HCT116 (cell line): ENCODE results near the gene OARD1. TPM values are rescaled to one million over a fixed set of nuclear protein-coding genes. Genes with fewer than 3 reads are reported as not detected.

Experiments
- ATAC-seq: fragments of 200-7000 bp; cut with Tn5 transposase; 2 replicates; pipeline ENCODE4 v1.9.1; 2020; ENCODE audit warnings: mild to moderate bottlenecking, moderate library complexity
- BruUV-seq: library from RNA; stranded (reverse); fragments of 400-500 nt; replicated peaks from 2 replicates; lab custom pipeline; 2021; lab: Mats Ljungman, UMichigan
- CTCF ChIA-PET: fragments of 300-600 bp; sonication (Branson Sonifier 250); formaldehyde crosslinking; loops from one replicate; lab custom pipeline; 2021; ENCODE audit warnings: antibody characterized with exemption; lab: Charles Lee
- POLR2A ChIA-PET: fragments of 300-600, 350-600 bp; sonication (Branson Sonifier 250); formaldehyde crosslinking; loops from one replicate; lab custom pipeline; 2021; ENCODE audit warnings: antibody characterized with exemption; lab: Charles Lee
- RAD21 ChIA-PET, 2 experiments: fragments of 300-600 bp; sonication (Branson Sonifier 250); formaldehyde crosslinking; loops; one replicate each; lab custom pipeline; 2023; ENCODE audit warnings: low total read pairs in 2 of 2; ENCODE audit not compliant: uncharacterized antibody in 2 of 2, unreplicated experiment in 2 of 2, low non-redundant PET in 1 of 2; lab: Charles Lee
- DNase-seq: peaks from one replicate; pipeline ENCODE4 v3.0.0-alpha.2; 2010; ENCODE audit warnings: low read depth, low spot score
- H2AFZ ChIP-seq: fragments of 200-600 bp; shearing (Covaris generic), sonication (generic); 2 replicates; pipeline ENCODE4 v1.6.1; 2017; ENCODE audit warnings: low read depth, mixed run types, mixed read lengths, antibody characterized with exemption, low read length; ENCODE audit not compliant: poor library complexity, severe bottlenecking
- H3K27ac ChIP-seq: 2 replicates; pipeline ENCODE4 v1.5.1; 2012; ENCODE audit warnings: low read depth, low read length
- H3K27me3 ChIP-seq: fragments of 200-600 bp; sonication (generic); 2 replicates; pipeline ENCODE4 v1.6.1; 2016; ENCODE audit warnings: mixed run types, low read length, mixed read lengths; ENCODE audit not compliant: insufficient read depth
- H3K36me3 ChIP-seq, 2 experiments: fragments of 200-500 bp in 1 of 2; fragments of 200-600 bp in 1 of 2; sonication (Bioruptor generic) in 1 of 2; sonication (generic) in 1 of 2; 2 replicates each; pipeline versions ENCODE4 v1.5.1 to v1.6.1; 2014 to 2016; ENCODE audit warnings: low read length in 2 of 2, inconsistent platforms in 1 of 2, mixed read lengths in 1 of 2, mixed run types in 1 of 2; ENCODE audit not compliant: insufficient read depth in 2 of 2, control insufficient read depth in 1 of 2
- H3K4me1 ChIP-seq, 2 experiments: fragments of 200-600 bp in 1 of 2; sonication (generic) in 1 of 2; 2 replicates each; pipeline versions ENCODE4 v1.5.1 to v1.6.1; 2012 to 2017; ENCODE audit warnings: low read length in 2 of 2, inconsistent platforms in 1 of 2, mild to moderate bottlenecking in 1 of 2, mixed read lengths in 1 of 2, mixed run types in 1 of 2, moderate library complexity in 1 of 2; ENCODE audit not compliant: insufficient read depth in 2 of 2, control insufficient read depth in 1 of 2
- H3K4me2 ChIP-seq: fragments of 200-600 bp; sonication (generic); 2 replicates; pipeline ENCODE4 v1.6.1; 2017; ENCODE audit warnings: mixed run types, low read length, mixed read lengths
- H3K4me3 ChIP-seq, 2 experiments: fragments of 200-600 bp in 1 of 2; sonication (generic) in 1 of 2; replicated peaks in 1 of 2; 2 replicates each; pipeline ENCODE4 v1.5.1; 2011 to 2016; ENCODE audit warnings: low read length in 2 of 2, control low read depth in 1 of 2, low read depth in 1 of 2, mild to moderate bottlenecking in 1 of 2, mixed read lengths in 1 of 2, mixed run types in 1 of 2
- H3K79me2 ChIP-seq: fragments of 200-600 bp; sonication (generic); 2 replicates; pipeline ENCODE4 v1.6.1; 2017; ENCODE audit warnings: mild to moderate bottlenecking, mixed run types, low read length, moderate library complexity, mixed read lengths; ENCODE audit not compliant: insufficient read depth
- H3K9ac ChIP-seq: fragments of 200-600 bp; sonication (generic); 2 replicates; pipeline ENCODE4 v1.6.1; 2016; ENCODE audit warnings: low read length, mixed read lengths
- H3K9me2 ChIP-seq: fragments of 200-600 bp; sonication (generic), shearing (Covaris generic); 2 replicates; pipeline ENCODE4 v1.6.1; 2017; ENCODE audit warnings: mixed run types, mild to moderate bottlenecking, moderate library complexity; ENCODE audit not compliant: insufficient read depth
- H3K9me3 ChIP-seq, 2 experiments: fragments of 200-500 bp in 1 of 2; fragments of 200-600 bp in 1 of 2; sonication (Bioruptor generic) in 1 of 2; sonication (generic) in 1 of 2; 2 replicates each; pipeline ENCODE4 v1.6.1; 2014 to 2017; ENCODE audit warnings: low read length in 2 of 2, mixed read lengths in 2 of 2, inconsistent platforms in 1 of 2, low read depth in 1 of 2, mild to moderate bottlenecking in 1 of 2, mixed run types in 1 of 2, moderate library complexity in 1 of 2; ENCODE audit not compliant: control insufficient read depth in 1 of 2, insufficient read depth in 1 of 2
- H4K20me1 ChIP-seq: fragments of 200-600 bp; sonication (generic), shearing (Covaris generic); 2 replicates; pipeline ENCODE4 v1.6.1; 2017; ENCODE audit warnings: mixed run types, mild to moderate bottlenecking, moderate library complexity; ENCODE audit not compliant: insufficient read depth
- ATF3 ChIP-seq: IDR thresholded peaks from 2 replicates; pipeline ENCODE4 v1.6.1; 2012
- CBX3 ChIP-seq: IDR thresholded peaks from 2 replicates; pipeline ENCODE4 v1.6.1; 2012; ENCODE audit warnings: low read depth
- EZH2phosphoT487 ChIP-seq: fragments of 200-600 bp; IDR thresholded peaks from 2 replicates; pipeline ENCODE4 v1.6.1; 2018; ENCODE audit warnings: antibody characterized with exemption, borderline replicate concordance
- FOSL1 ChIP-seq: IDR thresholded peaks from 2 replicates; pipeline ENCODE4 v1.6.1; 2012; ENCODE audit warnings: low read depth
- JUND ChIP-seq: IDR thresholded peaks from 2 replicates; pipeline ENCODE4 v1.6.1; 2012
- MAX ChIP-seq: IDR thresholded peaks from 2 replicates; pipeline ENCODE4 v1.6.1; 2012
- SIN3A ChIP-seq: IDR thresholded peaks from 2 replicates; pipeline ENCODE4 v1.6.1; 2012; ENCODE audit warnings: low read depth
- TCF7L2 ChIP-seq: IDR thresholded peaks from 2 replicates; pipeline ENCODE4 v1.7.0; 2011; ENCODE audit warnings: borderline replicate concordance, inconsistent platforms; ENCODE audit not compliant: insufficient read depth, insufficient read length; ENCODE audit errors: extremely low read depth
- ZBTB33 ChIP-seq: IDR thresholded peaks from 2 replicates; pipeline ENCODE4 v1.6.1; 2011; ENCODE audit warnings: mild to moderate bottlenecking, low read length, moderate library complexity; ENCODE audit not compliant: insufficient replicate concordance; ENCODE audit errors: extremely low read depth
- intact Hi-C: fragments of 100-400 bp; cut with micrococcal nuclease; formaldehyde crosslinking; loops from 2 replicates; pipeline ENCODE4 v1.10.0; 2022
- total RNA-seq: library from RNA; stranded (reverse); gene quantifications from one replicate; pipeline ENCODE4 v1.2.1, GENCODE V29; 2021; ENCODE audit not compliant: unreplicated experiment

Gene OARD1
- total RNA-seq, 1 experiment from 2014 or later = 28.7 TPM

GRCh38 chr6:41039060-41039998 lies 32.8 kb downstream of the OARD1 start, which contains the start of gene UNC5CL (continued):
- TF ChIP-seq CBX3 (0 out of 2 replicates have a peak, but pooled peaks have one; percentile 33), SIN3A (no peak)

GRCh38 chr6:41038205-41038604 lies 34.0 kb downstream of the OARD1 start:
- no TSS peak for BruUV-seq
- no peak for DNase-seq
- Histone ChIP-seq H3K9me2 (no peaks in the 10 kb centered on the region), H3K9me3 (no peaks in the 10 kb centered on the region)
- TF ChIP-seq MAX (no peak), TCF7L2 (no peak), FOSL1 (no peak), ZBTB33 (no peak), ATF3 (no peak), CBX3 (no peak), JUND (no peak), EZH2phosphoT487 (no peak)
- TF ChIP-seq, all 23 proteins: peak for 0
- Histone ChIP-seq H3K36me3 (no peaks in the 10 kb centered on the region), H3K27ac (no peak overlapping the region), H3K27me3 (no peaks in the 10 kb centered on the region), H3K79me2 (no peaks in the 10 kb centered on the region), H3K4me3 (no peak overlapping the region), H3K4me1 (peaks cover 23 to 43% of the 10 kb centered on the region in 2 experiments; a peak in 3 of 4 replicates), H2AFZ (no peak overlapping the region), H3K4me2 (no peak overlapping the region), H3K9ac (no peak overlapping the region), H4K20me1 (no peaks in the 10 kb centered on the region)
- RAD21 ChIA-PET = no interaction called here
- POLR2A ChIA-PET = no interaction called here
- ATAC-seq = no peak
- CTCF ChIA-PET = interaction anchor here (1.0 to 1.2 kb wide), 2 partner anchors 10 to 16 kb away, joined by 3 to 10 read pairs; no protein-coding TSS in a partner anchor
- intact Hi-C loops = no loop called here
